Tibial artery (tissue), 4 donors: ENCODE measurements around the gene IL24.

ENCODE experiments used
- DNase-seq, 2 donors: peaks; one replicate each; pipeline ENCODE4 v3.0.0-alpha.2; 2019
- H3K27ac ChIP-seq, 2 donors: fragments of 200-600 bp; sonication (generic) in 1 of 2; 1 replicate in 1 of 2; 2 replicates in 1 of 2; pipeline ENCODE4 v1.5.1; 2018 to 2019; ENCODE audit warnings: mild to moderate bottlenecking in 1 of 2
- H3K27me3 ChIP-seq, 2 donors: fragments of 200-600 bp; sonication (generic) in 1 of 2; one replicate each; pipeline versions ENCODE4 v1.5.1 to v1.6.0; 2016 to 2019
- H3K36me3 ChIP-seq, 3 donors: fragments of 200-600 bp; sonication (generic) in 2 of 3; one replicate each; pipeline ENCODE4 v1.5.1; 2016 to 2019; ENCODE audit warnings: mild to moderate bottlenecking in 2 of 3
- H3K4me1 ChIP-seq, 4 donors: fragments of 200-600 bp; sonication (generic) in 2 of 4; 1 replicate in 3 of 4; 2 replicates in 1 of 4; pipeline ENCODE4 v1.5.1; 2016 to 2019
- H3K4me3 ChIP-seq, 2 donors: fragments of 200-600 bp; sonication (generic) in 1 of 2; 1 replicate in 1 of 2; 2 replicates in 1 of 2; pipeline ENCODE4 v1.5.1; 2018 to 2019; ENCODE audit warnings: mild to moderate bottlenecking in 2 of 2
- H3K9me3 ChIP-seq, 3 donors: fragments of 200-600 bp; sonication (generic) in 1 of 3; one replicate each; pipeline ENCODE4 v1.5.1; 2016 to 2019
- CTCF ChIP-seq, 2 experiments: fragments of 200-600 bp in 1 of 2; fragments of 450-650 bp in 1 of 2; IDR thresholded peaks; one replicate each; pipeline ENCODE4 v1.5.1; 2017 to 2019; ENCODE audit warnings: antibody characterized with exemption in 2 of 2, mild to moderate bottlenecking in 1 of 2, moderate library complexity in 1 of 2
- intact Hi-C: fragments of 100-400 bp; cut with DNase I; formaldehyde crosslinking; loops from one replicate; pipeline ENCODE4 v1.15.0; 2023; ENCODE audit warnings: low total_unique reads

The IL24 gene

GRCh38 chr1:206868264-206868663 is 29.0 kb upstream of the IL24 start:
- no peak overlapping the region for H3K27ac ChIP-seq
- DNase-seq = no peak
- H3K4me3 ChIP-seq = no peak overlapping the region
- H3K36me3 ChIP-seq = no peaks in the 10 kb centered on the region
- TF ChIP-seq CTCF (IDR thresholded peaks at IDR 0.05) = no peak
- intact Hi-C loops = no loop called here
- no peaks in the 10 kb centered on the region for H3K27me3 ChIP-seq
- no peaks in the 10 kb centered on the region for H3K4me1 ChIP-seq
- no peaks in the 10 kb centered on the region for H3K9me3 ChIP-seq

DNA sequence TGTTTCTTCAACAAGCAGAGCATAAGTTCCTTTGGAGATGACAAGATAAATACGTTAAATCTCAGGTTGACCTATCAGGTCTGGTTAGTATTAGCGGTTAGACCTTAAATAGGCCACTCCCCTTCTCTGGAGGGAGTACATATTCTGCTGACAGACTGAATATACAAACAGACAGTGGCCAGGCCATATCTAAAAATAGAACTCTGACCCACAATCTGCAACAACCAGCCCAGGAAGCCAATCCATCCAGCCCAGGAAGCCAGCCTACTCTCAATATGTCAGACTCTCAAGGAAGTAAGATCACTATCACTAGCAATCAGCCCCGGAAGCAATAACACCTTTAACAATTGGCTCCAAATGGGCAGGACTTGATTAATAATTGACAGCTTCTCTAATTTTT is 25.1 kb upstream of the IL24 start:
- Histone ChIP-seq H3K27me3 (no peaks in the 10 kb centered on the region), H3K9me3 (no peaks in the 10 kb centered on the region), H3K36me3 (no peaks in the 10 kb centered on the region), H3K27ac (no peak overlapping the region), H3K4me1 (no peaks in the 10 kb centered on the region), H3K4me3 (no peak overlapping the region)
- intact Hi-C loops = no loop called here
- no peak for TF ChIP-seq CTCF (IDR thresholded peaks at IDR 0.05)
- no peak for DNase-seq

DNA sequence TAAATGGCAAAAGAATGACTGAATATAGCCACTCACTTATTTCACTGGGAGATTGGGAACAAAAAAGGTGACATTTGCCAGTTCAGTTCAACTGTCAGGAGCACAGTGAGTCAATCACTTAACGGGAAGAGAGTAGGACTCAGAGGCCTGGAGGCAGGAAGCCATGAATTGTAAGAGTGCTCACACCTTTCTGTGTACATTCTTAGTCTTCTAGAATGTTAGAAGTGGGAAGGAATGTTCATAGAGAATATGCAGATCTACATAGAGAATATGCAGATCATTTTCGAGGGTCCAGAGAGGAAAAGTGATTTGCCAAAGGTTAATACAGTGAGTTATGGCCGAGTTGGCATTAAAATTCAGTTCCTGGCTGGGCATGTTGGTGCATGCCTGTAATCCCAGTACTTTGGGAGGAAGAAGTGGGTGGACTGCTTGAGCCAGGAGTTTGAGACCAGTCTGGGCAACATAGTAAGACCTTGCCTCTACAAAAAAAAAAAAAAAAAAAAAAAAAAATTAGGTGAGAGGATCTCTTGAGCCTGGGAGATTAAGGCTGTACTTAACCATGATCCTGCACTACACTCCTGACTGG is 23.5 kb upstream of the IL24 start:
- H3K27ac ChIP-seq = no peak overlapping the region
- H3K4me3 ChIP-seq = no peak overlapping the region
- intact Hi-C loops = no loop called here

DNA sequence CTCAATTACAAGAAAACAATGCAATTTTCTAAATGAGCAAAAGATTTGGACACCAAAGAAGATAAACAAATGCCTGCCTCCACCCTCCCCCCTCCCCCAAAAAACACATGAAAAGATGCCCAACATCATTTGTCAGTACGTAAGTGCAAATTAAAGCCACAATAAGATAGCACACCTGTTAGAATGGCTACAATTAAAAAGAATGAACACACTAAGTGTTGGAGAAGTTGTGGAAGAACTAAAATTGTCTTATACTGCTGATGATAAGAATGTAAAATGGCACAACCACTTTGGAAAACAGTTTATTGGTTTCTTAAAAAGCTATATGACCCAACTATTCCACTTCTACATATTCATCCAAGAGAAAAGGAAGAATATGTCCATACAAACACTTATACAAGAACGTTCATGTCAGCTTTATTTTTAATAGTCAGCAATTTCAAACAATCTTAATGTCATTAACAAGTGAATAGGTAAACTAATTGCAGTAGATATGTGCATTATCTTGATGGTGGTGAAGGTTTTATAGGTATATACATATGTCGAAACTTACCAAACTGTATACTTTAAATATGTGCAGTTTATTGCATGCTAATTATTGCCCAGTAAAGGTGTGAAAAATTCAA is 21.4 kb upstream of the IL24 start:
- H3K36me3 ChIP-seq = no peaks in the 10 kb centered on the region
- intact Hi-C loops = no loop called here
- DNase-seq = no peak
- peaks cover 0 to 23% (median 8%) of the 10 kb centered on the region in 3 donors for H3K9me3 ChIP-seq
- no peak for TF ChIP-seq CTCF (IDR thresholded peaks at IDR 0.05)
- H3K27me3 ChIP-seq = no peaks in the 10 kb centered on the region
- no peak overlapping the region for H3K4me3 ChIP-seq
- H3K27ac ChIP-seq = no peak overlapping the region
- H3K4me1 ChIP-seq = no peaks in the 10 kb centered on the region

More for the DNA sequence above, 23.5 kb upstream of the IL24 start:
- H3K36me3 ChIP-seq = no peaks in the 10 kb centered on the region
- no peaks in the 10 kb centered on the region for H3K4me1 ChIP-seq
- no peak for TF ChIP-seq CTCF (IDR thresholded peaks at IDR 0.05)
- H3K9me3 ChIP-seq = peaks cover 0 to 13% (median 6%) of the 10 kb centered on the region in 3 donors
- H3K27me3 ChIP-seq = no peaks in the 10 kb centered on the region
- no peak for DNase-seq

DNA sequence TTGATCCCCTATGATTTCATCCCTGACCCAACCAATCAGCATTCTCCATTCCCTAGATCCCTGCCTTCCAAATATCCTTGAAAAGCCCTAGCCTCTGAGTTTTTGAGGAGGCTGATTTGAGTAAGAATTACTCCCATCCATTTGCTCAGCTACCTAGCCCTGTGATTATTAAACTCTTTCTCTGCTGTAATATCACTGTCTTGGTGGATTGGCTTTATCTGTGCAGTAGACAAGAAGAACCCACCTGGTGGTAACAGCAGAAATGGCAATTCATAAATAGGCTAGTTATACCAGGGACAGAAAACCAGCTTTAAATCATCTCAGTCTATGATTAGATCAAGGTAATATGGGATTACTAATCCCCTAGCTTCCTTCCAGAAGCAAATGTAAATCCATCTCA is 18.8 kb upstream of the IL24 start:
- no peak for TF ChIP-seq CTCF (IDR thresholded peaks at IDR 0.05)
- no peaks in the 10 kb centered on the region for H3K36me3 ChIP-seq
- no peaks in the 10 kb centered on the region for H3K4me1 ChIP-seq
- H3K9me3 ChIP-seq = peaks cover 0 to 23% (median 8%) of the 10 kb centered on the region in 3 donors
- no peak for DNase-seq
- intact Hi-C loops = no loop called here
- H3K27me3 ChIP-seq = no peaks in the 10 kb centered on the region
- no peak overlapping the region for H3K4me3 ChIP-seq
- H3K27ac ChIP-seq = no peak overlapping the region
